ENCODE data around the gene RALGPS2.

DNA sequence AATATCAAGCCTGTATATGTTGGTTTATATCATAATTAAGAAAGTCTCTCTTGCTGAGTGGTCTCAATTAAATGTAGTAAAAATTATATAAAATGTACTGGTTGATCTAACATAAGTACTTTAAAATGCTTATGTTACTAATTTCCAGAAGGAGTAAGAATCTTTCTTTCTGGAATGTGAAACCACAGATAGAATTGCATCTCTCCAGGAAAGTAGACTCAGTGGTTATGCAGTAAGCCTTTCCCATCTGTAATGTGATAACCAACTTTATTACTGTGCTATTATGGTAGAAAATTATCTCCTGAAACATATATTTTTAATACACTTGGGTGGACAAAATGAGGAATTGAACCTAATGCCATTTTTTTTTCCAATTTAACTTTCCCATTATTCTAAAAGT, 8.9 kb upstream of the RALGPS2 start:
- TF ChIP-seq, protein P1, sequence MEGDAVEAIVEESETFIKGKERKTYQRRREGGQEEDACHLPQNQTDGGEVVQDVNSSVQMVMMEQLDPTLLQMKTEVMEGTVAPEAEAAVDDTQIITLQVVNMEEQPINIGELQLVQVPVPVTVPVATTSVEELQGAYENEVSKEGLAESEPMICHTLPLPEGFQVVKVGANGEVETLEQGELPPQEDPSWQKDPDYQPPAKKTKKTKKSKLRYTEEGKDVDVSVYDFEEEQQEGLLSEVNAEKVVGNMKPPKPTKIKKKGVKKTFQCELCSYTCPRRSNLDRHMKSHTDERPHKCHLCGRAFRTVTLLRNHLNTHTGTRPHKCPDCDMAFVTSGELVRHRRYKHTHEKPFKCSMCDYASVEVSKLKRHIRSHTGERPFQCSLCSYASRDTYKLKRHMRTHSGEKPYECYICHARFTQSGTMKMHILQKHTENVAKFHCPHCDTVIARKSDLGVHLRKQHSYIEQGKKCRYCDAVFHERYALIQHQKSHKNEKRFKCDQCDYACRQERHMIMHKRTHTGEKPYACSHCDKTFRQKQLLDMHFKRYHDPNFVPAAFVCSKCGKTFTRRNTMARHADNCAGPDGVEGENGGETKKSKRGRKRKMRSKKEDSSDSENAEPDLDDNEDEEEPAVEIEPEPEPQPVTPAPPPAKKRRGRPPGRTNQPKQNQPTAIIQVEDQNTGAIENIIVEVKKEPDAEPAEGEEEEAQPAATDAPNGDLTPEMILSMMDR (conservative IDR thresholded peaks at IDR 0.05; ENCODE audit: low read depth in 2 of 2) = no peak
- no peak for TF ChIP-seq POLR2AphosphoS5 (IDR thresholded peaks at IDR 0.05; ENCODE audit: low read depth)
- no peak for TF ChIP-seq EZH2phosphoT487 (IDR thresholded peaks at IDR 0.05; ENCODE audit: unreplicated experiment)

Data from GM23338 (cell line).